ENCODE results near the gene ASIC4.

The ASIC4 gene

DNA sequence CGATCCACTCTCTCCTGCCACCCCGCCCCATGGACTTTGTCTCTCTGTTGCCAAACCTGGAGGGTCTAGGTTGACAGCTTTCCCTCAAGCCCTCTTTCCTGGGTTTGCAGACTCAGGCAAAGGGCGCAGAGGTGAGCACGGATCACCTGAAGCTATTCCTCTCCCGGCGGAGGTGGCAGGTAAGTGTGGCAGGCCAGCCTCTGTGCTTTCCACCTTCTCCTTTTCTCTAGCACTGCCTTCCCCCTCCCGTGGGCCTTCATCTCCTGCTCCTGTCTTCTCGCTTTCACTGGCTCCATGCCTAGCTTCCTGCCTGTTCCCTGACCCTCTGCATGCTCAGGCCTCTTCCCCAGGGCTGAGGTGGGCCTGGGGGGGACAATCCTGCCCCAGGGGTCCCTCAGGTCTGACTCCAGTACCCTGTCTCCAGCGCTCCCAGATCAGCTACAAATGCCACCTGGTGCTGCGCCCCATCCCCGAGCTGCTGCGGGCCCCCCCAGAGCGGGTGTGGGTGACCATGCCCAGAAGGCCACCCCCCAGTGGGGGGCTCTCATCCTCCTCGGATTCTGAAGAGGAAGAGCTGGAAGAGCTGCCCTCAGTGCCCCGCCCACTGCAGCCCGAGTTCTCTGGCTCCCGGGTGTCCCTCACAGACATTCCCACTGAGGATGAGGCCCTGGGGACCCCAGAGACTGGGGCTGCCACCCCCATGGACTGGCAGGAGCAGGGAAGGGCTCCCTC, 31.4 kb upstream of the ASIC4 start:
- no peak for DNase-seq (ENCODE audit: low read depth)
- H3K4me3 ChIP-seq (ENCODE audit: low read length) = no peak overlapping the region
- TF ChIP-seq, protein P1, sequence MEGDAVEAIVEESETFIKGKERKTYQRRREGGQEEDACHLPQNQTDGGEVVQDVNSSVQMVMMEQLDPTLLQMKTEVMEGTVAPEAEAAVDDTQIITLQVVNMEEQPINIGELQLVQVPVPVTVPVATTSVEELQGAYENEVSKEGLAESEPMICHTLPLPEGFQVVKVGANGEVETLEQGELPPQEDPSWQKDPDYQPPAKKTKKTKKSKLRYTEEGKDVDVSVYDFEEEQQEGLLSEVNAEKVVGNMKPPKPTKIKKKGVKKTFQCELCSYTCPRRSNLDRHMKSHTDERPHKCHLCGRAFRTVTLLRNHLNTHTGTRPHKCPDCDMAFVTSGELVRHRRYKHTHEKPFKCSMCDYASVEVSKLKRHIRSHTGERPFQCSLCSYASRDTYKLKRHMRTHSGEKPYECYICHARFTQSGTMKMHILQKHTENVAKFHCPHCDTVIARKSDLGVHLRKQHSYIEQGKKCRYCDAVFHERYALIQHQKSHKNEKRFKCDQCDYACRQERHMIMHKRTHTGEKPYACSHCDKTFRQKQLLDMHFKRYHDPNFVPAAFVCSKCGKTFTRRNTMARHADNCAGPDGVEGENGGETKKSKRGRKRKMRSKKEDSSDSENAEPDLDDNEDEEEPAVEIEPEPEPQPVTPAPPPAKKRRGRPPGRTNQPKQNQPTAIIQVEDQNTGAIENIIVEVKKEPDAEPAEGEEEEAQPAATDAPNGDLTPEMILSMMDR (conservative IDR thresholded peaks at IDR 0.05; ENCODE audit: low read depth, low read length) = no peak

DNA sequence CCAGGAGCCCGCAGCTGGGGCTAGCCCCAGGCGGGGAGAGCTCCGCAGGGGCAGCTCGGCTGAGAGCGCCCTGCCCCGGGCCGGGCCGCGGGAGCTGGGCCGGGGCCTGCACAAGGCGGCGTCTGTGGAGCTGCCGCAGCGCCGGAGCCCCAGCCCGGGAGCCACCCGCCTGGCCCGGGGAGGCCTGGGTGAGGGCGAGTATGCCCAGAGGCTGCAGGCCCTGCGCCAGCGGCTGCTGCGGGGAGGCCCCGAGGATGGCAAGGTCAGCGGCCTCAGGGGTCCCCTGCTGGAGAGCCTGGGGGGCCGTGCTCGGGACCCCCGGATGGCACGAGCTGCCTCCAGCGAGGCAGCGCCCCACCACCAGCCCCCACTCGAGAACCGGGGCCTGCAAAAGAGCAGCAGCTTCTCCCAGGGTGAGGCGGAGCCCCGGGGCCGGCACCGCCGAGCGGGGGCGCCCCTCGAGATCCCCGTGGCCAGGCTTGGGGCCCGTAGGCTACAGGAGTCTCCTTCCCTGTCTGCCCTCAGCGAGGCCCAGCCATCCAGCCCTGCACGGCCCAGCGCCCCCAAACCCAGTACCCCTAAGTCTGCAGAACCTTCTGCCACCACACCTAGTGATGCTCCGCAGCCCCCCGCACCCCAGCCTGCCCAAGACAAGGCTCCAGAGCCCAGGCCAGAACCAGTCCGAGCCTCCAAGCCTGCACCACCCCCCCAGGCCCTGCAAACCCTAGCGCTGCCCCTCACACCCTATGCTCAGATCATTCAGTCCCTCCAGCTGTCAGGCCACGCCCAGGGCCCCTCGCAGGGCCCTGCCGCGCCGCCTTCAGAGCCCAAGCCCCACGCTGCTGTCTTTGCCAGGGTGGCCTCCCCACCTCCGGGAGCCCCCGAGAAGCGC, 30.6 kb upstream of the ASIC4 start:
- H3K4me3 ChIP-seq (ENCODE audit: low read length) = no peak overlapping the region
- no peak for DNase-seq (ENCODE audit: low read depth)
- TF ChIP-seq, protein P1 (conservative IDR thresholded peaks at IDR 0.05; ENCODE audit: low read depth, low read length) = peak; percentile 16

DNA sequence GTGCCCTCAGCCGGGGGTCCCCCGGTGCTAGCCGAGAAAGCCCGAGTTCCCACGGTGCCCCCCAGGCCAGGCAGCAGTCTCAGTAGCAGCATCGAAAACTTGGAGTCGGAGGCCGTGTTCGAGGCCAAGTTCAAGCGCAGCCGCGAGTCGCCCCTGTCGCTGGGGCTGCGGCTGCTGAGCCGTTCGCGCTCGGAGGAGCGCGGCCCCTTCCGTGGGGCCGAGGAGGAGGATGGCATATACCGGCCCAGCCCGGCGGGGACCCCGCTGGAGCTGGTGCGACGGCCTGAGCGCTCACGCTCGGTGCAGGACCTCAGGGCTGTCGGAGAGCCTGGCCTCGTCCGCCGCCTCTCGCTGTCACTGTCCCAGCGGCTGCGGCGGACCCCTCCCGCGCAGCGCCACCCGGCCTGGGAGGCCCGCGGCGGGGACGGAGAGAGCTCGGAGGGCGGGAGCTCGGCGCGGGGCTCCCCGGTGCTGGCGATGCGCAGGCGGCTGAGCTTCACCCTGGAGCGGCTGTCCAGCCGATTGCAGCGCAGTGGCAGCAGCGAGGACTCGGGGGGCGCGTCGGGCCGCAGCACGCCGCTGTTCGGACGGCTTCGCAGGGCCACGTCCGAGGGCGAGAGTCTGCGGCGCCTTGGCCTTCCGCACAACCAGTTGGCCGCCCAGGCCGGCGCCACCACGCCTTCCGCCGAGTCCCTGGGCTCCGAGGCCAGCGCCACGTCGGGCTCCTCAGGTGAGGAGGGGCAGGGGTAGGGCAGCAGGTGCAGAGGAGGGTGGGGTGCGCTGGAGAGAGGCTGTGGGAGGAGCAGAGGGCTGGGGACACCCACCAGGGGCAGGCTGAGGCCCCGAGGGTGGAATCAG, 29.7 kb upstream of the ASIC4 start:
- no peak overlapping the region for H3K4me3 ChIP-seq (ENCODE audit: low read length)
- DNase-seq (ENCODE audit: low read depth) = no peak
- TF ChIP-seq, protein P1 (conservative IDR thresholded peaks at IDR 0.05; ENCODE audit: low read depth, low read length) = no peak

DNA sequence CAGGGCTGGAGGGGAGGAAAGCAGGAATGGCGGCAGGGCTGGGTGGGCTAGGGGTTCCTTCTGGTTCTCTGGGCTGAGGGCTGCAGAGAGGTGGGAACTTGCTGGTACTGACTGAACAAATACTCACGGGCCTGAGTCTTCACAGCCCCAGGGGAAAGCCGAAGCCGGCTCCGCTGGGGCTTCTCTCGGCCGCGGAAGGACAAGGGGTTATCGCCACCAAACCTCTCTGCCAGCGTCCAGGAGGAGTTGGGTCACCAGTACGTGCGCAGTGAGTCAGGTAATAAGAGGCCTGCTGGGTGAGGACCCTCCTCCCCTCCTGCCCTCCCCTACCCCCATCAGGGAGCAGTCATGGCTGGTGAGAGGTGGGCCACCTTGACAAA, 29.1 kb upstream of the ASIC4 start:
- TF ChIP-seq, protein P1 (conservative IDR thresholded peaks at IDR 0.05; ENCODE audit: low read depth, low read length) = no peak
- no peak overlapping the region for H3K4me3 ChIP-seq (ENCODE audit: low read length)
- no peak for DNase-seq (ENCODE audit: low read depth)

DNA sequence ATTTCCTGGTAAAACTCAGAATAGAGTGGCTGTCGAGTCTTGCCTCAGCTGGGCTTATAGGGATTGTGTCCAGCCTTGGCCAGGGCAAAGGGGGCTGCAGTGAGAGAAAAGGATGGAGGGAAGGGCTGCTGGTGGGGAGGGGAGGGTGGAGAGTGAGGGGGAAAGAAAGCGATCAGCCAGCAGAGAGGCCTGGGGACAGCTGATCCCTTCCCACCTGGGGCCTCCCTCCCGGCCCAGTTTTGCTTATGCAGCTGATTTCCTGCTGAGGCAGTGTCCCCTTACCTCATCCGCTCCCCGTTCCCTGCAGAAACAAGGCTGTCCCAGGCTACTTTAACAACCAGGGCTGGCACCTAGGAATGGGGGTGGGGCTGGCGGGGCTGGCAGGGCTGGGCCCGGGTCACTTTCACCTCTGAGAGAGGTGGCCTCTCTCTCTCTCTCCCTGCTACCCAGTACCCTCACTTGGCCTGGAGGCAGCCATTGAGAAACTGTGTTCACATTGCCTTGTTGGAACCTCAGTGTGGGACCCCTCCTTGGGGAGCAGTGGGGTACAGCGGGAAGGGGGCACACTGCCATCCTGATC, 27.8 kb upstream of the ASIC4 start:
- DNase-seq (ENCODE audit: low read depth) = no peak
- H3K4me3 ChIP-seq (ENCODE audit: low read length) = no peak overlapping the region
- TF ChIP-seq, protein P1 (conservative IDR thresholded peaks at IDR 0.05; ENCODE audit: low read depth, low read length) = no peak

DNA sequence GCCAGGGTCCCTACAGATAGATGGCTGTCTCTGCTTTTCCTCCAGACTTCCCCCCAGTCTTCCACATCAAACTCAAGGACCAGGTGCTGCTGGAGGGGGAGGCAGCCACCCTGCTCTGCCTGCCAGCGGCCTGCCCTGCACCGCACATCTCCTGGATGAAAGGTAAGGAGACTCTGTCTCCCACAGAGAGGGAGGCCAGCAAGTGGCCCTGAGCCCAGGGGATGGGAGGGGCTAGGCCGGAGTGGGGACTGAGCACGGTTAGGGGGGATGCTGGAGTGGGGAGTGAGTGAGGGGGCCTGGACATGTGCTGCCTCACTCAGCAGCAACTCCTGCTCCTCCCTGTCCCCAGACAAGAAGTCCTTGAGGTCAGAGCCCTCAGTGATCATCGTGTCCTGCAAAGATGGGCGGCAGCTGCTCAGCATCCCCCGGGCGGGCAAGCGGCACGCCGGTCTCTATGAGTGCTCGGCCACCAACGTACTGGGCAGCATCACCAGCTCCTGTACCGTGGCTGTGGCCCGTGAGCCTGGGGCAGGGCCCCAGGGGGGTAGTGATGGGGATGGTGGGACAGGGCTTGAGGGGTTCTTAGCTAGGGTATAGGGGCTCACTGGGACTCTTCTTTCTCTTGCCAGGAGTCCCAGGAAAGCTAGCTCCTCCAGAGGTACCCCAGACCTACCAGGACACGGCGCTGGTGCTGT, 26.0 kb upstream of the ASIC4 start:
- no peak overlapping the region for H3K4me3 ChIP-seq (ENCODE audit: low read length)
- TF ChIP-seq, protein P1 (conservative IDR thresholded peaks at IDR 0.05; ENCODE audit: low read depth, low read length) = no peak
- DNase-seq (ENCODE audit: low read depth) = no peak
